ENCODE measurements around the gene FRMD3.
"Not testable (repeated sequence)": the region's sequence is repeated elsewhere in the genome, so short reads cannot be mapped to it uniquely, and the experiment has no call there.

FRMD3 gene

GRCh38 chr9:83384214-83384613 lies 154.0 kb downstream of the FRMD3 start:
- DNase-seq = peak; percentile 36

- DNase-seq = no peak
These were observed 155.2 kb downstream of the FRMD3 start for GRCh38 chr9:83383034-83383433.

- DNase-seq = no peak
These were observed 155.8 kb downstream of the FRMD3 start for GRCh38 chr9:83382421-83382820.

- no peak for DNase-seq
These were observed 159.2 kb downstream of the FRMD3 start for GRCh38 chr9:83379045-83379444.

GRCh38 chr9:83372957-83373356 lies 165.2 kb downstream of the FRMD3 start:
- no peak for DNase-seq

GRCh38 chr9:83367326-83367725 lies 170.9 kb downstream of the FRMD3 start:
- no peak for DNase-seq

GRCh38 chr9:83362341-83362995 lies 175.7 kb downstream of the FRMD3 start:
- no peak for DNase-seq

GRCh38 chr9:83359039-83359438 lies 179.2 kb downstream of the FRMD3 start:
- DNase-seq = no peak

GRCh38 chr9:83358493-83358892 lies 179.7 kb downstream of the FRMD3 start:
- not testable (repeated sequence) for DNase-seq

- no peak for DNase-seq
These were observed 182.5 kb downstream of the FRMD3 start for GRCh38 chr9:83355729-83356151.

- DNase-seq = no peak
These were observed 183.2 kb downstream of the FRMD3 start for GRCh38 chr9:83355024-83355444.

GRCh38 chr9:83349031-83349430 lies 189.2 kb downstream of the FRMD3 start:
- no peak for DNase-seq

GRCh38 chr9:83346655-83347420 lies 191.4 kb downstream of the FRMD3 start:
- no peak for DNase-seq

GRCh38 chr9:83343366-83343999 lies 194.7 kb downstream of the FRMD3 start:
- DNase-seq = no peak

- DNase-seq = no peak
These were observed 195.5 kb downstream of the FRMD3 start for GRCh38 chr9:83342731-83343130.

GRCh38 chr9:83342006-83342405 lies 196.2 kb downstream of the FRMD3 start:
- no peak for DNase-seq

GRCh38 chr9:83340451-83340850 lies 197.8 kb downstream of the FRMD3 start:
- DNase-seq = no peak

GRCh38 chr9:83339435-83339834 lies 198.8 kb downstream of the FRMD3 start:
- no peak for DNase-seq

- DNase-seq = no peak
These were observed 201.5 kb downstream of the FRMD3 start for GRCh38 chr9:83336706-83337105.

- DNase-seq = peak; percentile 87
These were observed 203.9 kb downstream of the FRMD3 start for GRCh38 chr9:83334320-83334719.

GRCh38 chr9:83330207-83331196 lies 207.7 kb downstream of the FRMD3 start:
- DNase-seq = no peak

GRCh38 chr9:83327750-83328622 lies 210.2 kb downstream of the FRMD3 start:
- DNase-seq = no peak
